ENCODE data around the gene LIN7C. TPM values are rescaled to one million over a fixed set of nuclear protein-coding genes. Genes with fewer than 3 reads are reported as not detected.
"Not testable (repeated sequence)": the region's sequence is repeated elsewhere in the genome, so short reads cannot be mapped to it uniquely, and the experiment has no call there.

Gene LIN7C
- total RNA-seq, 1 donor from 2014 or later, result 21.8 TPM

DNA sequence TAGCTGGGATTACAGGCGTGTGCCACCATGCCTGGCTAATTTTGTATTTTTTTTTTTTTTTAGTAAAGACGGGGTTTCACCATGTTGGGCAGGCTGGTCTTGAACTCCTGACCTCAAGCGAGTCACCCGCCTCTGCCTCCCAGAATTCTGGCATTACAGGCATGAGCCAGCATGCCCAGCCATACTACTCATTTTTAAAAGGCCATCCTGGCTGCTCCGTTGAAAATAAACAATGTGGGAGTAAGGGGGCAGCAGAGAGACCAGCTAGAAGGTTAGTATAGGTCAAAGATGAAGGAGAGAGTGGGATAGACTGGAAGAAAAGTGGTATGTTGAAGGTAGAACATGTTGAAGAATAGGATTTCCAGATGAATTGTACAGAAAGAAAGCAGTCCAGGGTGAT lies 17.6 kb upstream of the LIN7C start:
- Mint-ChIP-seq H3K4me1 (ENCODE audit: unreplicated experiment) (no peaks in the 10 kb centered on the region), H3K27ac (ENCODE audit: unreplicated experiment) (no peak overlapping the region), H3K4me3 (ENCODE audit: unreplicated experiment) (no peak overlapping the region), H3K9me3 (ENCODE audit: unreplicated experiment) (no peaks in the 10 kb centered on the region), H3K36me3 (ENCODE audit: unreplicated experiment) (no peaks in the 10 kb centered on the region), H3K27me3 (ENCODE audit: unreplicated experiment) (peaks cover under 1% of the 10 kb centered on the region)
- no peak for DNase-seq (ENCODE audit: extremely low spot score, unreplicated experiment)
- peak; percentile 21 for TF ChIP-seq CTCF (IDR thresholded peaks at IDR 0.05)

- Mint-ChIP-seq H3K27ac (ENCODE audit: unreplicated experiment) (no peak overlapping the region), H3K27me3 (ENCODE audit: unreplicated experiment) (peaks cover 17% of the 10 kb centered on the region), H3K36me3 (ENCODE audit: unreplicated experiment) (no peaks in the 10 kb centered on the region), H3K4me3 (ENCODE audit: unreplicated experiment) (no peak overlapping the region), H3K9me3 (ENCODE audit: unreplicated experiment) (peaks cover 4% of the 10 kb centered on the region), H3K4me1 (ENCODE audit: unreplicated experiment) (no peaks in the 10 kb centered on the region)
- TF ChIP-seq CTCF (IDR thresholded peaks at IDR 0.05), result no peak
- no peak for DNase-seq (ENCODE audit: extremely low spot score, unreplicated experiment)
Observed at GRCh38 chr11:27520226-27520625, 13.7 kb upstream of the LIN7C start.

- Mint-ChIP-seq H3K9me3 (ENCODE audit: unreplicated experiment) (peaks cover 6% of the 10 kb centered on the region), H3K27ac (ENCODE audit: unreplicated experiment) (no peak overlapping the region), H3K36me3 (ENCODE audit: unreplicated experiment) (no peaks in the 10 kb centered on the region), H3K4me3 (ENCODE audit: unreplicated experiment) (no peak overlapping the region), H3K27me3 (ENCODE audit: unreplicated experiment) (peaks cover 17% of the 10 kb centered on the region), H3K4me1 (ENCODE audit: unreplicated experiment) (no peaks in the 10 kb centered on the region)
- TF ChIP-seq CTCF (IDR thresholded peaks at IDR 0.05), result no peak
- DNase-seq (ENCODE audit: extremely low spot score, unreplicated experiment), result no peak
Observed at GRCh38 chr11:27518518-27518917, 11.9 kb upstream of the LIN7C start.

GRCh38 chr11:27517490-27517889 lies 10.9 kb upstream of the LIN7C start:
- peaks cover 17% of the 10 kb centered on the region for H3K27me3 Mint-ChIP-seq (ENCODE audit: unreplicated experiment)
- H3K27ac Mint-ChIP-seq (ENCODE audit: unreplicated experiment); H3K9me3 Mint-ChIP-seq (ENCODE audit: unreplicated experiment); H3K4me1 Mint-ChIP-seq (ENCODE audit: unreplicated experiment); DNase-seq (ENCODE audit: extremely low spot score, unreplicated experiment); H3K36me3 Mint-ChIP-seq (ENCODE audit: unreplicated experiment); H3K4me3 Mint-ChIP-seq (ENCODE audit: unreplicated experiment): not testable (repeated sequence)

DNA sequence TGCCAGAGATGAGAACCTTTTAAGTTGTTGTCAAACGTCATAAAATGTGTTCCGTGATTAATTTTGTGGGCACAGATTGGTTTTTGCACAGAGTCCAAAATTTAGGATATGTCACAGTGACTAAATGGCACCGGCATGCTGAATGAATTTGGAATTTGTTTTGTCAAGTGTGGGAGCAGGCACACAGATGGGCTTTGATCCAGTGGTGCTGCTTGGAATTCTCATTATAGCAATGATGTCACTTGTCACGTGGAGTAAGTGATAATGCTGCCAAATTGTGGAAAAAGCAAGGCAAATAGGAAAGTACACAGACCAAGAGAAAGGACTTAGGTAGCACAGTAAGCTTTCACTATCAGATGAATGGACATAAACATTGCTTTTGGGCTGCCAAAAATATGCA lies 8.0 kb upstream of the LIN7C start:
- no peak overlapping the region for H3K4me3 Mint-ChIP-seq (ENCODE audit: unreplicated experiment)
- no peaks in the 10 kb centered on the region for H3K4me1 Mint-ChIP-seq (ENCODE audit: unreplicated experiment)
- TF ChIP-seq CTCF (IDR thresholded peaks at IDR 0.05), result no peak
- no peak overlapping the region for H3K27ac Mint-ChIP-seq (ENCODE audit: unreplicated experiment)
- H3K36me3 Mint-ChIP-seq (ENCODE audit: unreplicated experiment), result no peaks in the 10 kb centered on the region
- peaks cover 6% of the 10 kb centered on the region for H3K9me3 Mint-ChIP-seq (ENCODE audit: unreplicated experiment)
- DNase-seq (ENCODE audit: extremely low spot score, unreplicated experiment), result no peak
- H3K27me3 Mint-ChIP-seq (ENCODE audit: unreplicated experiment), result peaks cover 17% of the 10 kb centered on the region

DNA sequence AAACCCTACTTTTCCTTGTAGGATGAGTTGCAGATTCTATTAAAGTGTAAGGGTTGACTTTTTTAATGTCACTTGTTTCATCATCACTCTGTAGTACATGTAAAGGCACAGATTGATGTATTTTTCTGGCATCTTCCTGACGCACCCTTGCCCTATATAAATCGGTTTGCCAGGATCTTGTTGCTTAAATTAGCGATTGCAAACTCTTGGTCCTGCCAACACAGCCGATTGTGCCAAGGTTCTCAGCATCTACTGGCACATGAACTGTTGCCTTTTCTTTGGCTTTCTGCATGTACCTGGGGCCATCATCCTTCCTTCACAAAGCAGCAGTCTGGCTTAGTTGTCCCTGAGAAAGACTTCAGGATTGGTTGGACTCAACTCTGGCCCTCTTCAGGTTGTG lies 7.5 kb upstream of the LIN7C start:
- no peak for DNase-seq (ENCODE audit: extremely low spot score, unreplicated experiment)
- no peaks in the 10 kb centered on the region for H3K36me3 Mint-ChIP-seq (ENCODE audit: unreplicated experiment)
- no peak overlapping the region for H3K4me3 Mint-ChIP-seq (ENCODE audit: unreplicated experiment)
- no peaks in the 10 kb centered on the region for H3K4me1 Mint-ChIP-seq (ENCODE audit: unreplicated experiment)
- peaks cover 16% of the 10 kb centered on the region for H3K27me3 Mint-ChIP-seq (ENCODE audit: unreplicated experiment)
- TF ChIP-seq CTCF (IDR thresholded peaks at IDR 0.05), result no peak
- no peak overlapping the region for H3K27ac Mint-ChIP-seq (ENCODE audit: unreplicated experiment)
- H3K9me3 Mint-ChIP-seq (ENCODE audit: unreplicated experiment), result peaks cover 6% of the 10 kb centered on the region

All from osteocyte (in vitro differentiated cells).